HEK293T (cell line): ENCODE measurements around the gene PRR7.

Source experiments
- BHLHE40 ChIP-seq: fragments of 450-650 bp; IDR thresholded peaks from 2 replicates; pipeline ENCODE4 v1.6.1; 2016; ENCODE audit warnings: mild to moderate bottlenecking, moderate library complexity, borderline replicate concordance
- FOXA1 ChIP-seq: fragments of 450-650 bp; IDR thresholded peaks from 2 replicates; pipeline ENCODE4 v1.6.1; 2016; ENCODE audit warnings: mild to moderate bottlenecking
- FOXK2 ChIP-seq: fragments of 450-650 bp; IDR thresholded peaks from 2 replicates; pipeline ENCODE4 v1.6.1; 2016; ENCODE audit warnings: mild to moderate bottlenecking
- FOXM1 ChIP-seq: fragments of 450-650 bp; IDR thresholded peaks from 2 replicates; pipeline ENCODE4 v1.6.1; 2017; ENCODE audit warnings: mild to moderate bottlenecking, borderline replicate concordance
- LEF1 ChIP-seq: fragments of 450-650 bp; IDR thresholded peaks from 2 replicates; pipeline ENCODE4 v1.6.1; 2017; ENCODE audit warnings: mild to moderate bottlenecking, borderline replicate concordance
- NFRKB ChIP-seq: fragments of 450-650 bp; IDR thresholded peaks from 2 replicates; pipeline ENCODE4 v1.6.1; 2016; ENCODE audit warnings: mild to moderate bottlenecking, moderate library complexity
- SP1 ChIP-seq: fragments of 450-650 bp; IDR thresholded peaks from 2 replicates; pipeline ENCODE4 v1.6.1; 2017
- SUZ12 ChIP-seq: fragments of 450-650 bp; IDR thresholded peaks from 2 replicates; pipeline ENCODE4 v1.6.1; 2016; ENCODE audit warnings: mild to moderate bottlenecking
- ZNF384 ChIP-seq: fragments of 450-650 bp; IDR thresholded peaks from 2 replicates; pipeline ENCODE4 v1.6.1; 2016
- TF ChIP-seq, protein P1 (sequence below): fragments of 450-650 bp; IDR thresholded peaks from 2 replicates; pipeline ENCODE4 v1.6.1; 2016

DNA sequence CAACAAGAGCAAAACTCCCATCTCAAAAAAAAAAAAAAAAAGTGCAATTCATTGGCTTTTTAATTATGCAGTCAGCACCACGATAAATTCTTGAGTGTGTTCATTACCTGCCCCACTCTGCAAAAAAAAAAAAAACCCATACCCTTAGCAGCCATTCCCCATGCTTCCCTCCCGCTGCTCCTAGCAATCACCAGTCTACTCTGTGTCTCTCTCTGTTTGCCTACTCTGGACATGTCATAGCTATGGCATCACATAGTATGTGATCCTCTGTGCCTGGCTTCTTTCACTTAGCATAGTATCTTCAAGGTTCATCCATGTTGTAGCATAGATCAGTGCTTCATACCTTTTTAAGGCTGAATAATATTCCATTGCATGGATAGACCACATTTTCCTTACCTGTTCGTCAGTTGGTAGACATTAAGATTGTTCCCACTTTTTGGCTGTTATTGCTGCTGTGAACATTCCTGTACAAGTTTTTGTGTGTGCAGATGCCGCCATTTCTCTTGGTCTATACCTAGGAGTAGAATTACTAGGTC, 7.0 kb upstream of the PRR7 start:
- no peak for TF ChIP-seq FOXM1
- no peak for TF ChIP-seq NFRKB
- no peak for TF ChIP-seq SUZ12
- TF ChIP-seq ZNF384, result no peak
- TF ChIP-seq LEF1, result no peak
- TF ChIP-seq SP1, result no peak
- no peak for TF ChIP-seq FOXA1
- TF ChIP-seq FOXK2, result no peak
- TF ChIP-seq, protein P1, sequence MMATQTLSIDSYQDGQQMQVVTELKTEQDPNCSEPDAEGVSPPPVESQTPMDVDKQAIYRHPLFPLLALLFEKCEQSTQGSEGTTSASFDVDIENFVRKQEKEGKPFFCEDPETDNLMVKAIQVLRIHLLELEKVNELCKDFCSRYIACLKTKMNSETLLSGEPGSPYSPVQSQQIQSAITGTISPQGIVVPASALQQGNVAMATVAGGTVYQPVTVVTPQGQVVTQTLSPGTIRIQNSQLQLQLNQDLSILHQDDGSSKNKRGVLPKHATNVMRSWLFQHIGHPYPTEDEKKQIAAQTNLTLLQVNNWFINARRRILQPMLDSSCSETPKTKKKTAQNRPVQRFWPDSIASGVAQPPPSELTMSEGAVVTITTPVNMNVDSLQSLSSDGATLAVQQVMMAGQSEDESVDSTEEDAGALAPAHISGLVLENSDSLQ, result no peak
- no peak for TF ChIP-seq BHLHE40
